ENCODE data around the gene KLHL6.

- TF ChIP-seq CTCF (conservative IDR thresholded peaks at IDR 0.05) (no peak), ZFX (IDR thresholded peaks at IDR 0.05) (no peak)
Measured at GRCh38 chr3:183449791-183450190, 105.7 kb downstream of the KLHL6 start.
